MCF 10A (cell line): ENCODE data around the gene POLR1E. TPM values are rescaled to one million over a fixed set of nuclear protein-coding genes. Genes with fewer than 3 reads are reported as not detected.

Source experiments
- BruUV-seq: library from RNA; stranded (reverse); fragments of 400-500 nt; replicated peaks from 2 replicates; lab custom pipeline; 2021; lab: Mats Ljungman, UMichigan
- CTCF ChIA-PET: fragments of 300-600 bp; sonication (Branson Sonifier 250); formaldehyde crosslinking; extraction: SDS; loops from one replicate; lab custom pipeline; 2021; ENCODE audit warnings: antibody characterized with exemption, inconsistent platforms; lab: Yijun Ruan, JAX
- POLR2A ChIA-PET: fragments of 300-600, 350-650 bp; sonication (Branson Sonifier 250); formaldehyde crosslinking; extraction: SDS; loops from one replicate; lab custom pipeline; 2020; ENCODE audit warnings: antibody characterized with exemption, inconsistent platforms; lab: Yijun Ruan, JAX
- DNase-seq: peaks from one replicate; pipeline ENCODE4 v3.0.0-alpha.2; 2018; ENCODE audit not compliant: unreplicated experiment
- H3K27ac Mint-ChIP-seq: one replicate; pipeline ENCODE4 v1.8.0; 2022; ENCODE audit warnings: mild to moderate bottlenecking, low read depth, mixed read lengths; ENCODE audit not compliant: unreplicated experiment
- H3K27me3 Mint-ChIP-seq: one replicate; pipeline ENCODE4 v1.8.0; 2022; ENCODE audit warnings: mixed read lengths; ENCODE audit not compliant: insufficient read depth, unreplicated experiment
- H3K36me3 Mint-ChIP-seq: one replicate; pipeline ENCODE4 v1.8.0; 2022; ENCODE audit warnings: mild to moderate bottlenecking, moderate library complexity, mixed read lengths; ENCODE audit not compliant: insufficient read depth, unreplicated experiment
- H3K4me1 Mint-ChIP-seq: one replicate; pipeline ENCODE4 v1.8.0; 2022; ENCODE audit warnings: mixed read lengths; ENCODE audit not compliant: insufficient read depth, unreplicated experiment
- H3K4me3 Mint-ChIP-seq: one replicate; pipeline ENCODE4 v1.8.0; 2022; ENCODE audit warnings: mild to moderate bottlenecking, moderate library complexity, mixed read lengths; ENCODE audit not compliant: unreplicated experiment
- H3K9me3 Mint-ChIP-seq: one replicate; pipeline ENCODE4 v1.8.0; 2022; ENCODE audit warnings: mixed read lengths; ENCODE audit not compliant: unreplicated experiment
- CTCF ChIP-seq: fragments of 200-600 bp; IDR thresholded peaks from one replicate; pipeline ENCODE4 v1.8.0; 2022; ENCODE audit warnings: antibody characterized with exemption, mild to moderate bottlenecking; ENCODE audit not compliant: unreplicated experiment
- intact Hi-C: fragments of 100-400 bp; cut with micrococcal nuclease; formaldehyde crosslinking; loops from 2 replicates; pipeline ENCODE4 v1.14.1; 2022
- total RNA-seq: library from RNA; stranded (reverse); gene quantifications from 2 replicates; pipeline ENCODE4 v1.2.3, GENCODE V29; 2022

POLR1E gene
- total RNA-seq, 1 experiment from 2014 or later, result 50.3 TPM

- TF ChIP-seq CTCF, result no peak
- H3K9me3 Mint-ChIP-seq, result no peaks in the 10 kb centered on the region
- H3K27me3 Mint-ChIP-seq, result no peaks in the 10 kb centered on the region
- H3K27ac Mint-ChIP-seq, result no peak overlapping the region
- no peaks in the 10 kb centered on the region for H3K4me1 Mint-ChIP-seq
- DNase-seq, result no peak
- CTCF ChIA-PET, result interaction anchor here (0.6 kb wide), 1 partner anchor 47 kb away, joined by 4 read pairs; no protein-coding TSS in a partner anchor
- intact Hi-C loops, result no loop called here
- H3K4me3 Mint-ChIP-seq, result no peak overlapping the region
- no TSS peak for BruUV-seq
- no peaks in the 10 kb centered on the region for H3K36me3 Mint-ChIP-seq
- POLR2A ChIA-PET, result no interaction called here
Measured at GRCh38 chr9:37534412-37534811, 48.7 kb downstream of the POLR1E start.

- H3K4me1 Mint-ChIP-seq, result no peaks in the 10 kb centered on the region
- BruUV-seq, result no TSS peak
- H3K36me3 Mint-ChIP-seq, result no peaks in the 10 kb centered on the region
- H3K27me3 Mint-ChIP-seq, result no peaks in the 10 kb centered on the region
- no peaks in the 10 kb centered on the region for H3K9me3 Mint-ChIP-seq
- ChIA-PET POLR2A (no interaction called here), CTCF (interaction anchor here (0.6 kb wide), 1 partner anchor 48 kb away, joined by 4 read pairs; no protein-coding TSS in a partner anchor)
- intact Hi-C loops, result no loop called here
- no peak overlapping the region for H3K27ac Mint-ChIP-seq
- DNase-seq, result no peak
- no peak overlapping the region for H3K4me3 Mint-ChIP-seq
- no peak for TF ChIP-seq CTCF
Measured at GRCh38 chr9:37534901-37535300, 49.2 kb downstream of the POLR1E start.

GRCh38 chr9:37538099-37538498, 52.4 kb downstream of the POLR1E start:
- CTCF ChIA-PET, result interaction anchor here (0.6 kb wide), 1 partner anchor 54 kb away, joined by 3 read pairs; the partner anchor contains the start of gene TOMM5

GRCh38 chr9:37539634-37540033, 53.9 kb downstream of the POLR1E start:
- H3K9me3 Mint-ChIP-seq, result no peaks in the 10 kb centered on the region
- no peak for TF ChIP-seq CTCF
- H3K4me1 Mint-ChIP-seq, result no peaks in the 10 kb centered on the region
- no peak for DNase-seq
- no peak overlapping the region for H3K4me3 Mint-ChIP-seq
- intact Hi-C loops, result no loop called here
- no peaks in the 10 kb centered on the region for H3K36me3 Mint-ChIP-seq
- ChIA-PET POLR2A (no interaction called here), CTCF (no interaction called here)
- BruUV-seq, result no TSS peak
- no peaks in the 10 kb centered on the region for H3K27me3 Mint-ChIP-seq
- H3K27ac Mint-ChIP-seq, result no peak overlapping the region

More at GRCh38 chr9:37538099-37538498, 52.4 kb downstream of the POLR1E start:
- no peaks in the 10 kb centered on the region for H3K36me3 Mint-ChIP-seq
- DNase-seq, result no peak
- intact Hi-C loops, result no loop called here
- H3K4me1 Mint-ChIP-seq, result no peaks in the 10 kb centered on the region
- H3K9me3 Mint-ChIP-seq, result no peaks in the 10 kb centered on the region
- BruUV-seq, result no TSS peak
- H3K27me3 Mint-ChIP-seq, result no peaks in the 10 kb centered on the region
- POLR2A ChIA-PET, result no interaction called here
- H3K27ac Mint-ChIP-seq, result no peak overlapping the region
- H3K4me3 Mint-ChIP-seq, result no peak overlapping the region
- no peak for TF ChIP-seq CTCF
